Astrocyte of the spinal cord (primary cell): ENCODE data around the gene SHOX.
"Not testable (repeated sequence)": the region's sequence is repeated elsewhere in the genome, so short reads cannot be mapped to it uniquely, and the experiment has no call there.

ENCODE experiments used
- DNase-seq: peaks from one replicate; pipeline ENCODE4 v3.0.0; 2011; ENCODE audit warnings: low read depth, low spot score
- H3K4me3 ChIP-seq: 2 replicates; pipeline ENCODE4 v1.5.1; 2011; ENCODE audit warnings: low read depth, mild to moderate bottlenecking, low read length, moderate library complexity
- CTCF ChIP-seq: IDR thresholded peaks from 2 replicates; pipeline ENCODE4 v1.5.1; 2012; ENCODE audit warnings: low read depth, mild to moderate bottlenecking, low read length, inconsistent platforms
- in situ Hi-C: cut with HindIII; loops from 2 replicates; pipeline ENCODE4 v1.10.0; 2017; ENCODE audit warnings: low sequenced_read_pairs

The SHOX gene

DNA sequence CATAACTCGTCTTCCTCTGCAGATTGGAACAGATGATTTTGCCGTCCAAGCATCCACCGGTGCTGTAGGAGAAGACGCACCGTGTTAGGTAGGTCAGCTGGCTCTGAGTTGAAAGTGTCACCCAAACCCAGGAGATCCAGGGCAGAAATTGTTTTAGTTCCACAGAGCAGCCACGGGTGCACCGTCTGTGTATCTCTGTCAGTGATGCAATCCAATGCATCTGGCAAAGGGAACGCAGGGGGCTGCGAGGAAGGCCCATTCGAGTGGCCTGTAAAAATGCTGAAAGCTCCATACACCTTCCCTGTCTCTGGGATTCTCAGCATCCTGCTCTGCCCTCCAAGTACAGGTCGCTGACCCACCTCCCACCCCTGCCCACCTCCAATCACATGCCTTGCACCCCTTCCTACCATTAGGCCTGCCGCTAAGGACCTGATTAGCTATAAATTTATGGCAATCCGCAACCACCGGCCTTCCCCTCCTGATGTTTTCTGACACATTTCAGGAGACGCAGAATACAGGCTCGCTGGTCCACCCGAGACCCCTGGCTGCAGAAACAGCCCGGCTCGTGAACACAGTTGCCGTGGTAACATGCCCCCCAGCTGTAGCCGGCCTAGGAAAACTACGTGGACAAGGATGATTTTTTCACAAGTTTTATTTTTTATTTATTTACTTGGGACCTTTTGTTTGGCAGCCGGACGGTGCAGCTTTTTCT, 39.7 kb upstream of the SHOX start:
- no peak overlapping the region for H3K4me3 ChIP-seq
- DNase-seq, result no peak
- in situ Hi-C loops, result no loop called here
- TF ChIP-seq CTCF, result no peak

DNA sequence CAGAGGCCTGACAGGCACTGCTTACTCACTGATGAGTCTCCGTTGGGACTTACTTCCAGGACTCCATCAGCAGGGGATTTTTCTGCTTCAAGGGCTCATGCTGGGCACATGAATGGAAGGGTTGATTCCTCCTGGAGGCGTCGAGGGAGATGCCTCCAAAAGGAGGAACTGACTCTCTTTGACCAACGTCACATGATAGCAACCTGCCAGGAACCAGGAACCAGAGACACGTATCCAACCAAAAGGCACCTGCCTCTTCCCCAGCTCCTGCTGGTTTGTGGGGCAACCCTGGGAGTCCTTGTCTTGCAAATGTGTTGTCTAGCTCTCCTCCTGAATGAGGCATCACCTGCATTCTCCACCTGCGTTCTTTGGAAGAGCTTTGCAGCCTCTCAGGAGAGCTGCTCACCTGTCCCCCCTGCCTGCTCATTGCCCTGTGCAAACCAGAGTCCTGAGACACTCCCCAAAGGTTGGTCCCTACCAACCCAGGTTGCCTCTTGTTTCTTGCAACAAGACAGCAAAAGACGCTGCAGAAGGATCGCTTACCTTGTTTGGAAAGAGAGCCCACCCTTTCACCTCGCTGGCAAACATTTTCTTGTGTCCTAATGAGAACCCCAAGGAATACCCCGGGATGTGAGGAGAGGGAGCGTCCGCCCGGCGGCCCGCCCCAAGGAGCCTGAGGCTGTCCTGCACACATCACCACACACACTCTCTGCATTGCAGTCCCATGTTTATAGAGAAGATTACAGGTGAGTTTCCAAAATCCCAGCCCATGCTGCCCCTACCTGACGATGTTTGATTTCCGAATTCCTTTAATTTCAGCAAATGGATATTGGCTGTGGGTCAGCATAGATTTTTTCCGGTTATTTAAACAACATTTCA, 30.5 kb upstream of the SHOX start:
- H3K4me3 ChIP-seq, result no peak overlapping the region
- in situ Hi-C loops, result no loop called here
- TF ChIP-seq CTCF, result no peak
- DNase-seq, result no peak

DNA sequence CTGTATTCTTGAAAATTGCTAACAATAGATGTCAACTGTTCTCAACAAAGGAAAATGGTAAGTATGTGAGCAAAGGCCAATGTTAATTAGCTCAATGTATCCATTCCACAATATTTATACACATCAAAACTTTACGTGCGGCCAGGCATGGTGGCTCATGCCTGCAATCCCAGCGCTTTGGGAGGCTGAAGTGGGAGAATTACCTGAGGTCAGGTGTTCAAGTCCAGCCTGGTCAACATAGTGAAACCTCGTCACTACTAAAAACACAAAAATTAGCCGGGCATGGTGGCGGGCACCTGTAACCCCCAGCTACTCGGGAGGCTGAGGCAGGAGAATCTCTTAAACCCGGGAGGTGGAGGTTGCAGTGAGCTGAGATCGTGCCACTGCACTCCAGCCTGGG, 27.6 kb upstream of the SHOX start:
- DNase-seq, H3K4me3 ChIP-seq, in situ Hi-C loops: not testable (repeated sequence)

DNA sequence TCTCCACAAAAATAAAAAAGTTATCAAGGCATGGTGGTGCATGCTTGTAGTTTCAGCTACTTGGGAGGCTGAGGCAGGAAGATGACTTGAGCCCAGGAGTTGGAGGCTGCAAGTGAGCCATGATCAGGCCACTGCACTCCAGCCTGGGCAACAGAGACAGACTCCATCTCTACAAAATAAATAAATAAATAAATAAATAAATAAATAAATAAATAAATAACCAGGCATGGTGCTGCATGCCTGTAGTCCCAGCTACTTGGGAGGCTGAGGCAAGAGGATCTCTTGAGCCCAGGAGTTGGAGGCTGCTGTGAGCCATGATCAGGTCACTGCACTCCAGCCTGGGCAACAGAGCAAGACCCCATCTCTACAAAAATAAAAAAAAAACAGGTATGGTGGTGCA, 26.0 kb upstream of the SHOX start:
- DNase-seq, in situ Hi-C loops, H3K4me3 ChIP-seq: not testable (repeated sequence)

DNA sequence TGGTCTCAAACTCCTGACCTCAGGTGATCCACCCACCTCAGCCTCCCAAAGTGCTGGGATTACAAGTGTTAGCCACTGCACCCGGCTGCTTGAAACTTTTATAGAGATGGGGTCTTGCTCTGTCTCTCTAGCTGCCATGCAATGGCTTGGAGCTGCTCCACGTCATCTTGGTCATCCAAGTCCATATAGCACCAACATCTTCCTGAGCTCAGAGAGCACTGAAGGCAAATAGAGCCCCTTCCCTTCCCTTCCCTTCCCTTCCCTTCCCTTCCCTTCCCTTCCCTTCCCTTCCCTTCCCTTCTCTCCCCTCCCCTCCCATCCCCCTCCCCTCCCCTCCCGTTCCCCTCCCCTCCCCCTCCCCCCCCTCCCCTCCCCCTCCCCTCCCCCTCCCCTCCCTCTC, 22.5 kb upstream of the SHOX start:
- in situ Hi-C loops, H3K4me3 ChIP-seq, DNase-seq: not testable (repeated sequence)

GRCh38 chrX:614136-614535, 16.5 kb upstream of the SHOX start:
- no peak overlapping the region for H3K4me3 ChIP-seq
- TF ChIP-seq CTCF, result no peak
- in situ Hi-C loops, result no loop called here
- DNase-seq, result no peak

GRCh38 chrX:617401-617800, 13.2 kb upstream of the SHOX start:
- DNase-seq, result no peak
- TF ChIP-seq CTCF, result no peak
- H3K4me3 ChIP-seq, result no peak overlapping the region
- in situ Hi-C loops, result no loop called here

DNA sequence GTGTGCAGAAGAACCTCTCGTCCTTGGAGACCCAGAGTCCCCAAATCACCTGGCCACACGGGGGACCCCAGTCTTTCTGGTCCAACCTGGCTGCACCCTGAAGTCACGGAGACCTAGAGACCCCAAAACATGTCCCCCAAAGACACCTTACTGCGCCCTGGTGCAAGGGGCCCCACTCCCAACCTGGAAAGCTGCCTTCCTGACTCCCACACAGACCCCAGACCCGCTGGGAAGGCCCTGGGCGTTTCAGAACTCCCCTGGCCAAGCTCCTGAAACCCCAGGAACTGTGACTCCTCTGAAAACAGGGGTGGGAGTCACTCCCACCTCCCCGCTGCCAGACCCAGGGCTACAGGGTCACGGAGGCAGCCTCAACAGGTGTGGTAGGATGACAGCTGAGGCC, 12.7 kb upstream of the SHOX start:
- TF ChIP-seq CTCF, result no peak
- no peak for DNase-seq
- H3K4me3 ChIP-seq, result no peak overlapping the region
- in situ Hi-C loops, result no loop called here

DNA sequence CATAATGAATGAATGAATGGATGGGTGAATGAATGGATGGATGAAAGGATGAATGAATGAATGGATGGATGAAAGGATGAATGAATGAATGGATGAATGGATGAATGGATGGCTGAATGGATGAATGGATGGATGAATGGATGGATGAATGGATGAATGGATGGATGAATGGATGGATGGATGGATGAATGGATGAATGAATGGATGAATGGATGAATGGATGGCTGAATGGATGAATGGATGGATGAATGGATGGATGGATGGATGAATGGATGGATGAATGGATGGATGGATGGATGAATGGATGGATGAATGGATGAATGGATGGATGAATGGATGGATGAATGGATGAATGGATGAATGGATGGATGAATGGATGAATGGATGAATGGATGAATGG, 12.3 kb upstream of the SHOX start:
- in situ Hi-C loops, result not testable (repeated sequence)

More for the DNA sequence above, 12.3 kb upstream of the SHOX start:
- DNase-seq, H3K4me3 ChIP-seq: not testable (repeated sequence)
